Activated CD4-positive, alpha-beta memory T cell treated with anti-CD3 and anti-CD28 coated beads for 36 hours (primary cell): ENCODE data around the gene FLRT2. TPM values are rescaled to one million over a fixed set of nuclear protein-coding genes. Genes with fewer than 3 reads are reported as not detected.

ENCODE experiments used
- CTCF ChIA-PET: fragments of 350-600 bp; sonication (Branson Sonifier 250); formaldehyde crosslinking; loops from one replicate; lab custom pipeline; 2021; ENCODE audit warnings: antibody characterized with exemption, inconsistent platforms; lab: Charles Lee
- POLR2A ChIA-PET: fragments of 350-600 bp; sonication (Branson Sonifier 250); formaldehyde crosslinking; loops from one replicate; lab custom pipeline; 2021; ENCODE audit warnings: antibody characterized with exemption; lab: Charles Lee
- DNase-seq: peaks from one replicate; pipeline ENCODE4 v3.0.0-alpha.2; 2020
- H3K27ac Mint-ChIP-seq: one replicate; pipeline ENCODE4 v1.8.0; 2021; ENCODE audit warnings: mixed read lengths
- H3K27me3 Mint-ChIP-seq: one replicate; pipeline ENCODE4 v1.8.0; 2021; ENCODE audit warnings: mixed read lengths
- H3K36me3 Mint-ChIP-seq: one replicate; pipeline ENCODE4 v1.8.0; 2021; ENCODE audit warnings: mixed read lengths
- H3K4me1 Mint-ChIP-seq: one replicate; pipeline ENCODE4 v1.8.0; 2021; ENCODE audit warnings: low read depth, mixed read lengths
- H3K4me3 Mint-ChIP-seq: one replicate; pipeline ENCODE4 v1.8.0; 2021; ENCODE audit warnings: mild to moderate bottlenecking, mixed read lengths
- H3K9me3 Mint-ChIP-seq: one replicate; pipeline ENCODE4 v1.8.0; 2021; ENCODE audit warnings: mixed read lengths
- intact Hi-C: fragments of 100-400 bp; cut with micrococcal nuclease; formaldehyde crosslinking; loops from one replicate; pipeline ENCODE4 v1.15.1; 2023
- total RNA-seq, 2 experiments: library from RNA; stranded (reverse); gene quantifications; one replicate each; pipeline ENCODE4 v1.2.3, GENCODE V29; 2021

The FLRT2 gene
- total RNA-seq, 2 experiments from 2014 or later, result not detected

GRCh38 chr14:85616886-85617285, 86.9 kb downstream of the FLRT2 start:
- no peak overlapping the region for H3K4me3 Mint-ChIP-seq
- intact Hi-C loops, result no loop called here
- ChIA-PET CTCF (no interaction called here), POLR2A (no interaction called here)
- H3K9me3 Mint-ChIP-seq, result no peaks in the 10 kb centered on the region
- H3K27me3 Mint-ChIP-seq, result no peaks in the 10 kb centered on the region
- no peaks in the 10 kb centered on the region for H3K36me3 Mint-ChIP-seq
- no peak overlapping the region for H3K27ac Mint-ChIP-seq
- DNase-seq, result no peak
- H3K4me1 Mint-ChIP-seq, result no peaks in the 10 kb centered on the region

GRCh38 chr14:85617791-85618190, 87.8 kb downstream of the FLRT2 start:
- Mint-ChIP-seq H3K27me3 (no peaks in the 10 kb centered on the region), H3K36me3 (no peaks in the 10 kb centered on the region), H3K27ac (no peak overlapping the region), H3K9me3 (peaks cover 4% of the 10 kb centered on the region), H3K4me1 (no peaks in the 10 kb centered on the region), H3K4me3 (no peak overlapping the region)
- POLR2A ChIA-PET, result no interaction called here
- intact Hi-C loops, result no loop called here
- CTCF ChIA-PET, result no interaction called here
- DNase-seq, result no peak

- no peaks in the 10 kb centered on the region for H3K4me1 Mint-ChIP-seq
- ChIA-PET POLR2A (no interaction called here), CTCF (no interaction called here)
- no peak overlapping the region for H3K4me3 Mint-ChIP-seq
- H3K27me3 Mint-ChIP-seq, result no peaks in the 10 kb centered on the region
- DNase-seq, result no peak
- peaks cover 4% of the 10 kb centered on the region for H3K9me3 Mint-ChIP-seq
- intact Hi-C loops, result no loop called here
- H3K27ac Mint-ChIP-seq, result no peak overlapping the region
- no peaks in the 10 kb centered on the region for H3K36me3 Mint-ChIP-seq
These were observed 88.4 kb downstream of the FLRT2 start for GRCh38 chr14:85618390-85618789.

GRCh38 chr14:85618978-85619377, 89.0 kb downstream of the FLRT2 start:
- ChIA-PET POLR2A (no interaction called here), CTCF (no interaction called here)
- H3K27ac Mint-ChIP-seq, result no peak overlapping the region
- H3K36me3 Mint-ChIP-seq, result no peaks in the 10 kb centered on the region
- no peak overlapping the region for H3K4me3 Mint-ChIP-seq
- H3K9me3 Mint-ChIP-seq, result peaks cover 4% of the 10 kb centered on the region
- intact Hi-C loops, result no loop called here
- DNase-seq, result no peak
- no peaks in the 10 kb centered on the region for H3K4me1 Mint-ChIP-seq
- no peaks in the 10 kb centered on the region for H3K27me3 Mint-ChIP-seq

- no peaks in the 10 kb centered on the region for H3K36me3 Mint-ChIP-seq
- H3K27ac Mint-ChIP-seq, result no peak overlapping the region
- ChIA-PET POLR2A (no interaction called here), CTCF (no interaction called here)
- DNase-seq, result no peak
- no peak overlapping the region for H3K4me3 Mint-ChIP-seq
- intact Hi-C loops, result no loop called here
- H3K4me1 Mint-ChIP-seq, result no peaks in the 10 kb centered on the region
- no peaks in the 10 kb centered on the region for H3K27me3 Mint-ChIP-seq
- peaks cover 4% of the 10 kb centered on the region for H3K9me3 Mint-ChIP-seq
These were observed 89.9 kb downstream of the FLRT2 start for GRCh38 chr14:85619851-85620250.

- intact Hi-C loops, result no loop called here
- CTCF ChIA-PET, result no interaction called here
- H3K27me3 Mint-ChIP-seq, result no peaks in the 10 kb centered on the region
- H3K27ac Mint-ChIP-seq, result no peak overlapping the region
- peaks cover 4% of the 10 kb centered on the region for H3K9me3 Mint-ChIP-seq
- no peaks in the 10 kb centered on the region for H3K4me1 Mint-ChIP-seq
- DNase-seq, result no peak
- H3K4me3 Mint-ChIP-seq, result no peak overlapping the region
- no peaks in the 10 kb centered on the region for H3K36me3 Mint-ChIP-seq
- POLR2A ChIA-PET, result no interaction called here
These were observed 91.0 kb downstream of the FLRT2 start for GRCh38 chr14:85620947-85621346.

- no peak for DNase-seq
- Mint-ChIP-seq H3K4me1 (no peaks in the 10 kb centered on the region), H3K4me3 (no peak overlapping the region), H3K27me3 (no peaks in the 10 kb centered on the region), H3K36me3 (no peaks in the 10 kb centered on the region), H3K27ac (no peak overlapping the region), H3K9me3 (peaks cover 4% of the 10 kb centered on the region)
- ChIA-PET CTCF (no interaction called here), POLR2A (no interaction called here)
- intact Hi-C loops, result no loop called here
These were observed 92.2 kb downstream of the FLRT2 start for GRCh38 chr14:85622106-85622505.

- intact Hi-C loops, result no loop called here
- no peak overlapping the region for H3K27ac Mint-ChIP-seq
These were observed 93.2 kb downstream of the FLRT2 start for GRCh38 chr14:85622986-85623685.

GRCh38 chr14:85625925-85626585, 96.1 kb downstream of the FLRT2 start:
- intact Hi-C loops, result no loop called here
- no peaks in the 10 kb centered on the region for H3K36me3 Mint-ChIP-seq
- H3K9me3 Mint-ChIP-seq, result peaks cover 4% of the 10 kb centered on the region
- ChIA-PET CTCF (no interaction called here), POLR2A (no interaction called here)
- no peaks in the 10 kb centered on the region for H3K27me3 Mint-ChIP-seq
- no peak for DNase-seq
- no peak overlapping the region for H3K4me3 Mint-ChIP-seq
- no peak overlapping the region for H3K27ac Mint-ChIP-seq
- no peaks in the 10 kb centered on the region for H3K4me1 Mint-ChIP-seq

More at GRCh38 chr14:85622986-85623685, 93.2 kb downstream of the FLRT2 start:
- CTCF ChIA-PET, result no interaction called here
- POLR2A ChIA-PET, result no interaction called here
- peaks cover 4% of the 10 kb centered on the region for H3K9me3 Mint-ChIP-seq
- no peak overlapping the region for H3K4me3 Mint-ChIP-seq
- no peaks in the 10 kb centered on the region for H3K4me1 Mint-ChIP-seq
- no peak for DNase-seq
- H3K36me3 Mint-ChIP-seq, result no peaks in the 10 kb centered on the region
- no peaks in the 10 kb centered on the region for H3K27me3 Mint-ChIP-seq

- no peaks in the 10 kb centered on the region for H3K4me1 Mint-ChIP-seq
- H3K27ac Mint-ChIP-seq, result no peak overlapping the region
- peaks cover 6% of the 10 kb centered on the region for H3K9me3 Mint-ChIP-seq
- DNase-seq, result no peak
- no peak overlapping the region for H3K4me3 Mint-ChIP-seq
- ChIA-PET CTCF (no interaction called here), POLR2A (no interaction called here)
- intact Hi-C loops, result no loop called here
- H3K27me3 Mint-ChIP-seq, result no peaks in the 10 kb centered on the region
- H3K36me3 Mint-ChIP-seq, result no peaks in the 10 kb centered on the region
These were observed 104.3 kb downstream of the FLRT2 start for GRCh38 chr14:85634205-85634604.

- no peaks in the 10 kb centered on the region for H3K4me1 Mint-ChIP-seq
- no peak for DNase-seq
- intact Hi-C loops, result no loop called here
- no peaks in the 10 kb centered on the region for H3K36me3 Mint-ChIP-seq
- peaks cover 5% of the 10 kb centered on the region for H3K9me3 Mint-ChIP-seq
- no peak overlapping the region for H3K27ac Mint-ChIP-seq
- H3K27me3 Mint-ChIP-seq, result no peaks in the 10 kb centered on the region
- ChIA-PET POLR2A (no interaction called here), CTCF (no interaction called here)
- H3K4me3 Mint-ChIP-seq, result no peak overlapping the region
These were observed 114.3 kb downstream of the FLRT2 start for GRCh38 chr14:85644211-85644610.

- POLR2A ChIA-PET, result no interaction called here
These were observed 123.1 kb downstream of the FLRT2 start for GRCh38 chr14:85653029-85653428.

More at GRCh38 chr14:85653029-85653428, 123.1 kb downstream of the FLRT2 start:
- no peak for DNase-seq
- Mint-ChIP-seq H3K4me3 (no peak overlapping the region), H3K9me3 (peaks cover under 1% of the 10 kb centered on the region), H3K36me3 (no peaks in the 10 kb centered on the region), H3K27me3 (no peaks in the 10 kb centered on the region), H3K4me1 (no peaks in the 10 kb centered on the region), H3K27ac (no peak overlapping the region)
- CTCF ChIA-PET, result no interaction called here
- intact Hi-C loops, result no loop called here
